ENCODE measurements around the gene CDH23. TPM values are rescaled to one million over a fixed set of nuclear protein-coding genes. Genes with fewer than 3 reads are reported as not detected.

The CDH23 gene
- total RNA-seq, 4 donors from 2014 or later, result 7.1 to 56.2 (median 25.4) TPM

DNA sequence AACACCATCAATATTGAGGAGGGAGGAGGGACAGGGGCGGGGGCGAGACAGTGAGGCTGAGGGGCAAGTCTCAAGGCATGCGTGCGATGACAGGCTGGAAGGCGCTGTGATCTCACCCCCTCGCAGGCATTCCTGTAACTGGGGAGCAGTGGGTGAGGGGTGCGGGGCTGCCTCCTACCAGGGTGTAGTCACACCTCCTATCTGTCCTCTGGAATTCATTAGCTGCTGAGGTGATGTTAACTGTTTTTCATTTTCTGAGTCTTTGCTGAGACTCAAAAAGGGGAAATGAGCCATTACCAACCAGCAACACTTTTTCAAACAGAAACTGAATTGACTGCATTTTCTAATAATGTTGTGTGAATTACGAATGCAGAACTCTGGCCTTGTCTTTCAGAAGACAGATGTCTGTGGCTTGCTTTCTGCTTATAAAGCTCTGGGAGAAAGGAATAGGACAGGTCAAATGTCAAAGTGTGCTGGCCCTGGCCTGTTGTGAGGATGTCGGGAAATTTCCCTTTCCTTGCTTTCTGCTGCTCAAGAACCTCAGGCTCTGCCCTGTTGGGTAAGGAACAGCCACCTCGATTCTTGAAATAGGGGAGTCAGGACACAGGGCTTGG, 23.7 kb upstream of the CDH23 start:
- Histone ChIP-seq H3K27me3 (no peaks in the 10 kb centered on the region), H3K4me3 (no peak overlapping the region), H3K36me3 (no peaks in the 10 kb centered on the region), H3K4me1 (no peaks in the 10 kb centered on the region), H3K27ac (no peak overlapping the region), H3K9me3 (no peaks in the 10 kb centered on the region)
- intact Hi-C loops (cut with DNase I; ENCODE audit: low total_unique reads), result loop anchor here (10.0 kb wide), 1 partner anchor 48 kb away; no protein-coding TSS in a partner anchor
- no peak for DNase-seq
- no peak for TF ChIP-seq POLR2A (IDR thresholded peaks at IDR 0.05)
- TF ChIP-seq, protein P1, sequence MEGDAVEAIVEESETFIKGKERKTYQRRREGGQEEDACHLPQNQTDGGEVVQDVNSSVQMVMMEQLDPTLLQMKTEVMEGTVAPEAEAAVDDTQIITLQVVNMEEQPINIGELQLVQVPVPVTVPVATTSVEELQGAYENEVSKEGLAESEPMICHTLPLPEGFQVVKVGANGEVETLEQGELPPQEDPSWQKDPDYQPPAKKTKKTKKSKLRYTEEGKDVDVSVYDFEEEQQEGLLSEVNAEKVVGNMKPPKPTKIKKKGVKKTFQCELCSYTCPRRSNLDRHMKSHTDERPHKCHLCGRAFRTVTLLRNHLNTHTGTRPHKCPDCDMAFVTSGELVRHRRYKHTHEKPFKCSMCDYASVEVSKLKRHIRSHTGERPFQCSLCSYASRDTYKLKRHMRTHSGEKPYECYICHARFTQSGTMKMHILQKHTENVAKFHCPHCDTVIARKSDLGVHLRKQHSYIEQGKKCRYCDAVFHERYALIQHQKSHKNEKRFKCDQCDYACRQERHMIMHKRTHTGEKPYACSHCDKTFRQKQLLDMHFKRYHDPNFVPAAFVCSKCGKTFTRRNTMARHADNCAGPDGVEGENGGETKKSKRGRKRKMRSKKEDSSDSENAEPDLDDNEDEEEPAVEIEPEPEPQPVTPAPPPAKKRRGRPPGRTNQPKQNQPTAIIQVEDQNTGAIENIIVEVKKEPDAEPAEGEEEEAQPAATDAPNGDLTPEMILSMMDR (IDR thresholded peaks at IDR 0.05), result no peak

DNA sequence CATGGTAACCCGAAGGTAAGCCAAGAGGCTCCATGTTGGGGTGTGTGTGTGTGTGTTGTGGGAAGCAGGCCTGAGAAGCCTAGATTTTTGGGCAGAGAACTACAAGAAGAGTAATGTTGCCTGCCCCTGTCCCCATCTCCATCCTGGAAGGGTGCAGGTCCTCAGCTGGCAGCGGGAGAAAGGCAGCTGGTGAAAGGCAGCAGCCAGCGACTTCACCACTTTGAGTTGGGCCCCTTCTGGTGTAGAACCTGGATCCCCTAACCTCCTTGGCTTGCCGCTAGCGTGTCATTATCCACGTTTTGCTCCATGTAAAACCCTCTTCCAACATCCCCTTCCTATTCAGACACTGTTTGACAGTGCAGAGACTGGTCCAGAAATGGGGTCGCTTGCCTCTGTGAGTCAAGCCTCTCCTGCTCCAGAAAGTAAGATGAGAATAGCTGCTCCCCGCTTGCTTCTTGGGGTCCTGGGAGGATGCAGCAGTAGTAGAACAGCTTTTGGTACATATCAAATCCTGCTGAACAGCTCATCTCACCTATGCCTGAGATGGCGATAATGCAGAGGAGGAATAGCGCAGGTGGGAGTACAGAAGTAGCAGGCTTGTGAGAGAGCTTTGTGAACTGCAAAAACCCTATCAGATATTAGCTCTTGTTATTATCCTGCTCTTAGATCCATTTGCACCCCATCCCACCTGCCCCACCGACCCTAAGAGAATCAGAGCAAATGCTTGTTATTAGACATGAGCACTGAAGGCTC, 22.1 kb upstream of the CDH23 start:
- intact Hi-C loops (cut with DNase I; ENCODE audit: low total_unique reads), result loop anchor here (10.0 kb wide), 1 partner anchor 50 kb away; no protein-coding TSS in a partner anchor
- no peak for DNase-seq
- H3K27me3 ChIP-seq, result no peaks in the 10 kb centered on the region
- H3K27ac ChIP-seq, result no peak overlapping the region
- H3K4me3 ChIP-seq, result no peak overlapping the region
- no peaks in the 10 kb centered on the region for H3K36me3 ChIP-seq
- H3K4me1 ChIP-seq, result no peaks in the 10 kb centered on the region
- no peaks in the 10 kb centered on the region for H3K9me3 ChIP-seq
- no peak for TF ChIP-seq POLR2A (IDR thresholded peaks at IDR 0.05)
- TF ChIP-seq, protein P1 (IDR thresholded peaks at IDR 0.05), result no peak

DNA sequence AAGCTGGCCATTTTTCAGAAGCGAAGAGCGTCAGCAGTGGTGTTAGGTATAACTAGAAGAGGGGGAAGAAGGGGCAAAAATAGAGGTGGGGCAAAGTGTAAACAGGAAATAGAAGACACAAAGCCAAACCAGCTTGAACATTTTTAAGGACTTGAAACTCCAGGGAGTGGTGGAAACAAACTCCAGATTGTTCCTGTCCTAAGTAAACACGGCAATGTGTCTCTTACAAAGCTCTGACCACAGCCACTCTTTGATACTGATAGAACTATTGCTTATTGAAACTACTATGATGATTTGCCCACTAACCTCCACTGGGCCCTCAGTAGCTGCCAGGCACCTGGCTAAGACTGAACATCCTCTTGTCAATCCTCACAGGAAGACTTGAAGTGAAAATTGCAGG, 20.8 kb upstream of the CDH23 start:
- Histone ChIP-seq H3K9me3 (no peaks in the 10 kb centered on the region), H3K4me3 (no peak overlapping the region), H3K27me3 (no peaks in the 10 kb centered on the region), H3K36me3 (no peaks in the 10 kb centered on the region), H3K27ac (no peak overlapping the region), H3K4me1 (no peaks in the 10 kb centered on the region)
- TF ChIP-seq POLR2A (IDR thresholded peaks at IDR 0.05), result no peak
- TF ChIP-seq, protein P1 (IDR thresholded peaks at IDR 0.05), result no peak
- no peak for DNase-seq
- intact Hi-C loops (cut with DNase I; ENCODE audit: low total_unique reads), result loop anchor here (10.0 kb wide), 1 partner anchor 51 kb away; no protein-coding TSS in a partner anchor

DNA sequence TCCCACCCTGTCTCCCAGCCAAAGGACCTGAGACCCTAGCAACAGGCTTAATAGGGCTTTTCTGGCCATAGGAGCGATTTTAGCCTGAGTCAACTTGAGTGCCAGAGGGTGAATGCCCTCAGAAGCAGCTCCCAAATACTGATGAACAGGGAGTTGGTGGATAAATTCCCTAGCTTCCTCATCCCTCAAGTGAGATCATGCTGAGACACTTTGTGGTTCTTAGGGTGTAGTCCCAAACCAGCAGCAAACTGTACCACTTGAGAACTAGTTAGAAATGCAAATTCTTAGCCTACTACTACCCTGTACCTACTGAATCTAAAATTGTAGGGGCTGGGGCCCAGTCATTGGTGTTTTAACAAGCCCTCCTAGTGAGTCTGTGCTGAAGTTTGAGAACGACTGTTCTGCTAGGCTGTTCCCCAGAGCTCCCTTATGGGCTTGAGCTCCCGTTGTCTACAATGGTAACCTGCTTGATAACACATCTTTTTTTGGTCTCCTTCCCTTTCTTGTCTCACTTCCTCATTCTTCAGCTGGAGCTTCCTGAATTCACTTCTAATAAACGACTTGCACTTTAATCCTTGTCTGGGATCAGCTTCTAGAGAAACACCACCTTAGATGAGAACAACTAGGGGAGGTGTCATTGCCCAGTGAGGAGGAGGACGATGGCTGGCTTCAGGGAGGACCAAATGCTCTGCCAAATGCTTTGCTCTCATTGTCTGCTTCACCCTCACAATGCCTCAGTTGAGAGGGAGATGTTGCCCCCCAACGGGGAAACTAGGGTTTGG, 18.2 kb upstream of the CDH23 start:
- intact Hi-C loops (cut with DNase I; ENCODE audit: low total_unique reads), result loop anchor here (10.0 kb wide), 1 partner anchor 54 kb away; no protein-coding TSS in a partner anchor
- H3K27ac ChIP-seq, result peak overlapping the region; percentile 93 to 96

More for the DNA sequence above, 18.2 kb upstream of the CDH23 start:
- H3K27me3 ChIP-seq, result no peaks in the 10 kb centered on the region
- no peak for DNase-seq
- TF ChIP-seq, protein P1 (IDR thresholded peaks at IDR 0.05), result no peak
- no peak for TF ChIP-seq POLR2A (IDR thresholded peaks at IDR 0.05)
- no peaks in the 10 kb centered on the region for H3K9me3 ChIP-seq
- no peaks in the 10 kb centered on the region for H3K36me3 ChIP-seq
- H3K4me1 ChIP-seq, result no peaks in the 10 kb centered on the region
- no peak overlapping the region for H3K4me3 ChIP-seq

Measured in uterus (tissue), 4 donors.